Bronchial epithelial cell (primary cell): ENCODE data around the gene YEATS2. TPM values are rescaled to one million over a fixed set of nuclear protein-coding genes. Genes with fewer than 3 reads are reported as not detected.

ENCODE experiments used
- DNase-seq: peaks from one replicate; pipeline ENCODE4 v3.0.0-alpha.2; 2010; ENCODE audit warnings: low read depth
- FAIRE-seq: peaks from 2 replicates; lab custom pipeline; 2011; peaks lifted over from hg19 to GRCh38; lab: Jason Lieb, UNC
- H3K27me3 ChIP-seq: 2 replicates; pipeline ENCODE4 v1.5.1; 2011; ENCODE audit warnings: low read length; ENCODE audit not compliant: control insufficient read depth, insufficient read depth
- H3K36me3 ChIP-seq: 2 replicates; pipeline ENCODE4 v1.5.1; 2011; ENCODE audit warnings: low read length; ENCODE audit not compliant: control insufficient read depth, insufficient read depth
- H3K4me3 ChIP-seq: 2 replicates; pipeline ENCODE4 v1.5.1; 2011; ENCODE audit warnings: mild to moderate bottlenecking, low read depth, low read length, control low read depth
- CTCF ChIP-seq: IDR thresholded peaks from 2 replicates; pipeline ENCODE4 v1.5.1; 2011; ENCODE audit warnings: mild to moderate bottlenecking, moderate library complexity, low read length, control low read depth, inconsistent platforms; ENCODE audit not compliant: insufficient read depth, severe bottlenecking
- total RNA-seq: library from RNA; depleted of rRNA; stranded (reverse); fragments of >200 nt; gene quantifications from 2 replicates; pipeline ENCODE4 v1.2.1, GENCODE V29; 2014

Gene YEATS2
- total RNA-seq, 1 donor from 2014 or later = 18.2 TPM

DNA sequence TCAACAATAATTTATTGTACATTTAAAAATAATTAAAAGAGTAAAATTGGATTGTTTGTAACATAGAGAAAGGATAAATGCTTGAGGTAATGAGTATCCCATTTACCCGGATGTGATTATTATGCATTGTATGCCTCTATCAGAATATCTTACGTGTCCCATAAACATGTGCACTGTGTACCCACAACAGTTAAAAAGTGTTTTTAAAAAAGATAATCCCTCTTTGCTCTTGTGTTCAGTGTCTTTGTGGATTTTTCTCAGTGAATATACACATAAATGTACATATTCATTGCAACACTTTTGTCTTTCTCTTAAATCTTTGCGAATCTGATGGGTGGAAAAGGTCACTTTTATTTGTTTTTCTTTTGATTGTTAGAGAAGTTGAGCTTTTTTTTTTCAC, 20.4 kb downstream of the YEATS2 start:
- TF ChIP-seq CTCF = no peak
- DNase-seq = no peak
- FAIRE-seq = no peak
- H3K4me3 ChIP-seq = no peak overlapping the region
- H3K27me3 ChIP-seq = no peaks in the 10 kb centered on the region
- peaks cover 12% of the 10 kb centered on the region for H3K36me3 ChIP-seq

DNA sequence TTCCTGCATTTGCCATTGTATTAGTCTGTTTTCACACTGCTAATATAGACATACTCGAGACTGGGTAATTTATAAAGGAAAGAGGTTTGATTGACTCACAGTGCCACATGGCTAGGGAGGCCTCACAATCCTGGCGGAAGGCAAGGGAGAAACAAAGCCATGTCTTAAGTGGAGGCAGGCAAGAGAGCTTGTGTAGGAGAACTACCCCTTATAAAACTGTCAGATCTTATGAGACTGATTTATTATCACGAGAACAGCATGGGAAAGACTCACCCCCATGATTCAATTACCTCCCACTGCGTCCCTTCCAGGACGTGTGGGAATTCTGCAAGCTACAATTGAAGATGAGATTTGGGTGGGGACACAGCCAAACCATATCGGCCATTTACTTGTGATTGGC, 27.8 kb downstream of the YEATS2 start:
- Histone ChIP-seq H3K4me3 (no peak overlapping the region), H3K36me3 (peaks cover 15% of the 10 kb centered on the region), H3K27me3 (no peaks in the 10 kb centered on the region)
- no peak for TF ChIP-seq CTCF
- DNase-seq (no peak), FAIRE-seq (peak; percentile 66)

DNA sequence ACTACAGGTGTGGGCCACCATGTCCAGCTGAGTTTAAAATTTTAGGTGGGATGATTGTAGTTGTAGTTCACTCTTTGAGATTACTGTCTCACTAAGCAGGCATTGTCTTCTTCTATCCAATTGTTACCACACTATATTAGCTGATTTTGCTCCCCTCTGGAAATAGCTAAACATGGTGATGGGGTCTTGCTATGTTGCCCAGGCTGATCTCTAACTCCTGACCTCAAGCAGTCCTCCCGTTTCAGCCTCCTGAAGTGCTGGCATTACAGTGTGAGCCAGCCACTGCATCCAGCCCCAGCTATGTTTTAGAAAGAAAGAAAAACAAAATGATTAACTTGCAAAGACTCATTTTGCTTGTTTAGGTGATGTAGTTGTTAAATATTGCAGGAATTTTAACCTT, 30.6 kb downstream of the YEATS2 start:
- no peak for TF ChIP-seq CTCF
- Histone ChIP-seq H3K36me3 (peaks cover 16% of the 10 kb centered on the region), H3K4me3 (no peak overlapping the region), H3K27me3 (no peaks in the 10 kb centered on the region)
- no peak for FAIRE-seq
- DNase-seq = no peak

DNA sequence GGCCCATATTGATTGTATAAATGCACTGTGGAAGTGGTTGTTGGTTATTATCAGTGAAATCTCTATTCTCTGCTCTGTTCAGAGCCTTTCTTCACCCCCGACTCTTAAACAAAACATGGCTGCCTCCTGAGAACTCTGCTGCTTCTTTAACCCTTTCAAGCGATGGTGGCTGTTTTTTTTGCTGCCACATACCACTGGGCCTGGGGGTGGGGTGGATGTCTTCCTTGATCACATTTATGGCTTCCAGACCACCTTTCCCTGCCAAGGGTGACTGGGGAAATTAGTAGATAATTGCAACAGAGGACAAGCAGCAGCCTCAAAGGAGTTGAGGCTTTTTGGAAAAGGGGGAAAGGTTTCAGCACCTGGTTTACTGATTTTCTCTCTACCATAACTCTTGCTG, 32.8 kb downstream of the YEATS2 start:
- FAIRE-seq (no peak), DNase-seq (no peak)
- no peak for TF ChIP-seq CTCF
- Histone ChIP-seq H3K36me3 (peaks cover 19% of the 10 kb centered on the region), H3K27me3 (no peaks in the 10 kb centered on the region), H3K4me3 (no peak overlapping the region)

DNA sequence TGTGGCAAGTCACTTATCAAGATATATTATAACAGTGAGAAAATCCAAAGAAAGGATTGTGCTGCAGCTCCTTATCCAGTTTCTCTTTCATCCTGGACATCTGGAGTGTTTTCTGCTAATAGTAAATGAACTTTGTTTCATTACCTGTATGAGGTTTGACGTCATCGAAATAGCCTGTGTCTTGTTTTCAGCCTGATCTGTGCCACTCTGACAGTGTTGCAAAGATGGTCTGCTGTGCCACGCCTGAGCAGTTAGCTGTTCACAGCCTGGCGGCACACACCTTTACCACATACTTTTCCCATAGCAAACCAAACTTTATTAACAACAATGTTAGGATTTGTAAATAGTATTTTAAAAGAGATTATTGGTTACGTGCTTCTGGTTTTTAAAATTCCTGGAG, 34.0 kb downstream of the YEATS2 start:
- no peak for TF ChIP-seq CTCF

GRCh38 chr3:183733553-183733952, 36.0 kb downstream of the YEATS2 start:
- DNase-seq = no peak
- FAIRE-seq = peak; percentile 36
- Histone ChIP-seq H3K36me3 (peaks cover 11% of the 10 kb centered on the region), H3K27me3 (no peaks in the 10 kb centered on the region), H3K4me3 (no peak overlapping the region)
- no peak for TF ChIP-seq CTCF

More for the DNA sequence above, 34.0 kb downstream of the YEATS2 start:
- Histone ChIP-seq H3K27me3 (no peaks in the 10 kb centered on the region), H3K36me3 (peaks cover 19% of the 10 kb centered on the region), H3K4me3 (no peak overlapping the region)
- FAIRE-seq = no peak
- no peak for DNase-seq
